Upper lobe of left lung (tissue), 6 donors: ENCODE measurements around the gene UST. TPM values are rescaled to one million over a fixed set of nuclear protein-coding genes. Genes with fewer than 3 reads are reported as not detected.

Source experiments
- ATAC-seq, 2 donors: fragments of 200-7000 bp; cut with Tn5 transposase; one replicate each; pipeline ENCODE4 v1.9.1; 2022; ENCODE audit warnings: mild to moderate bottlenecking in 2 of 2, moderate library complexity in 2 of 2; ENCODE audit not compliant: low FRiP score in 2 of 2
- DNase-seq, 2 donors: peaks; one replicate each; pipeline ENCODE4 v3.0.0-alpha.2; 2019 to 2020
- H3K27ac ChIP-seq, 4 donors: fragments of 200-600 bp; sonication (generic); one replicate each; pipeline ENCODE4 v1.5.1; 2016 to 2019
- H3K27me3 ChIP-seq, 4 donors: fragments of 200-600 bp; sonication (generic); one replicate each; pipeline ENCODE4 v1.5.1; 2017 to 2019
- H3K36me3 ChIP-seq, 4 donors: fragments of 200-600 bp; sonication (generic); one replicate each; pipeline ENCODE4 v1.5.1; 2016 to 2019
- H3K4me1 ChIP-seq, 4 donors: fragments of 200-600 bp; sonication (generic); one replicate each; pipeline ENCODE4 v1.5.1; 2018 to 2019
- H3K4me3 ChIP-seq, 4 donors: fragments of 200-600 bp; sonication (generic); one replicate each; pipeline ENCODE4 v1.5.1; 2017 to 2019; ENCODE audit warnings: mild to moderate bottlenecking in 2 of 4, moderate library complexity in 1 of 4
- H3K9me3 ChIP-seq, 4 donors: fragments of 200-600 bp; sonication (generic); one replicate each; pipeline ENCODE4 v1.5.1; 2018 to 2019
- EP300 ChIP-seq, 4 donors: sonication (generic); formaldehyde crosslinking; IDR thresholded peaks; one replicate each; pipeline ENCODE4 v1.5.1; 2017; ENCODE audit warnings: antibody characterized with exemption in 4 of 4, control low read depth in 2 of 4
- POLR2A ChIP-seq, 4 donors: fragments of 450-650 bp; IDR thresholded peaks; one replicate each; pipeline ENCODE4 v1.5.1; 2016 to 2017; ENCODE audit warnings: antibody characterized with exemption in 4 of 4, mild to moderate bottlenecking in 2 of 4
- POLR2AphosphoS5 ChIP-seq, 2 donors: sonication (generic); formaldehyde crosslinking; IDR thresholded peaks; one replicate each; pipeline ENCODE4 v1.5.1; 2017; ENCODE audit warnings: antibody characterized with exemption in 2 of 2
- WGBS, 2 donors: methylation state at CpG; one replicate each; pipeline ENCODE4 v1.1.5; 2017 to 2018; 5-methylcytosine and 5-hydroxymethylcytosine counted together
- total RNA-seq, 6 donors: library from RNA; depleted of rRNA in 4 of 6; stranded (reverse); fragments of >200 nt in 4 of 6; gene quantifications; one replicate each; pipeline versions ENCODE4 v1.1.0 to v1.2.1, GENCODE V29; 2016 to 2021
- TF ChIP-seq, protein P1 (sequence below), 6 experiments: fragments of 450-650 bp in 4 of 6; fragments of 200-600 bp in 2 of 6; sonication (generic) in 2 of 6; IDR thresholded peaks; one replicate each; pipeline ENCODE4 v1.5.1; 2016 to 2019; ENCODE audit warnings: antibody characterized with exemption in 6 of 6
- donor health status: DM: no; HTN: no; CAD: no; lungs with moderate emphysema.
- donor health status: DM: no; HTN: yes; CAD: no; lungs with severe emphysema.

The UST gene
- total RNA-seq, 6 donors from 2014 or later: 10.2 to 21.6 (median 14.2) TPM

DNA sequence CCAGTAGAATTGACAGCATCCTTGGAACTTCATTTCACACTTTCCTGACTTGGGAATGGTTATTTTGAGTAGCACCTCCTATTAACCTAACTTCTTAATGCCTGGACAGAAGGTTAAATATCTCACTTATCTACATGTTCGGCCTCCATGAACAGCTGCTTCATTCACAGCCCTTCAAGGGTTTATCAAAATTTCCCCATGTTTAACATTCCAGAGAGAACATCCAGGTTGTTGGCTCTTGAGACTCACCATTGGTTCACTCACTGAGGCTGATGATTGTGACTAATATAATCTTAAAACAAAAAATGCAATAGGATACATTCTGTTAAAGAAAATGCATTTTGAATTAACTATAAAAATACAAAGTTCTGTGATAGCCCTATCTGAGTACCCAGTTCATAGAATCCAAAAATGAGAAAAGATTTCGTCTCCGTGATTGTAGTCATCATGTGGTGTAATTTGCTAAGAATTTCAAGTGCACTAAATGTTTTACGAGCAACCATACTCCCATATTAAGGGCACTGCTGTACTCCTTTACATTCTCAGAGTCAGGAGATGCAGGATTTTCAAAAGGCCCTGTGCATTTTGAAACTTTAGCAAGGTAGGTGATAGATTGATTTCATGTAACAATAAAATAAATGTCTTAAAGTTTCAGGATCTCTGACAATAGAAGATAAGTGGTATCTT is 310.1 kb downstream of the UST start:
- Histone ChIP-seq H3K4me1 (peaks cover 3 to 15% (median 12%) of the 10 kb centered on the region in 4 donors), H3K27me3 (no peaks in the 10 kb centered on the region), H3K9me3 (no peaks in the 10 kb centered on the region), H3K4me3 (no peak overlapping the region), H3K27ac (no peak overlapping the region), H3K36me3 (no peaks in the 10 kb centered on the region)
- WGBS, 2 donors: 81 to 87% methylated on average over 4 of the region's 4 CpGs
- TF ChIP-seq POLR2AphosphoS5 (IDR thresholded peaks at IDR 0.05) (no peak), EP300 (IDR thresholded peaks at IDR 0.05) (no peak), POLR2A (IDR thresholded peaks at IDR 0.05) (no peak)
- TF ChIP-seq, protein P1, sequence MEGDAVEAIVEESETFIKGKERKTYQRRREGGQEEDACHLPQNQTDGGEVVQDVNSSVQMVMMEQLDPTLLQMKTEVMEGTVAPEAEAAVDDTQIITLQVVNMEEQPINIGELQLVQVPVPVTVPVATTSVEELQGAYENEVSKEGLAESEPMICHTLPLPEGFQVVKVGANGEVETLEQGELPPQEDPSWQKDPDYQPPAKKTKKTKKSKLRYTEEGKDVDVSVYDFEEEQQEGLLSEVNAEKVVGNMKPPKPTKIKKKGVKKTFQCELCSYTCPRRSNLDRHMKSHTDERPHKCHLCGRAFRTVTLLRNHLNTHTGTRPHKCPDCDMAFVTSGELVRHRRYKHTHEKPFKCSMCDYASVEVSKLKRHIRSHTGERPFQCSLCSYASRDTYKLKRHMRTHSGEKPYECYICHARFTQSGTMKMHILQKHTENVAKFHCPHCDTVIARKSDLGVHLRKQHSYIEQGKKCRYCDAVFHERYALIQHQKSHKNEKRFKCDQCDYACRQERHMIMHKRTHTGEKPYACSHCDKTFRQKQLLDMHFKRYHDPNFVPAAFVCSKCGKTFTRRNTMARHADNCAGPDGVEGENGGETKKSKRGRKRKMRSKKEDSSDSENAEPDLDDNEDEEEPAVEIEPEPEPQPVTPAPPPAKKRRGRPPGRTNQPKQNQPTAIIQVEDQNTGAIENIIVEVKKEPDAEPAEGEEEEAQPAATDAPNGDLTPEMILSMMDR (IDR thresholded peaks at IDR 0.05): no peak
- ATAC-seq: no peak
- no peak for DNase-seq

DNA sequence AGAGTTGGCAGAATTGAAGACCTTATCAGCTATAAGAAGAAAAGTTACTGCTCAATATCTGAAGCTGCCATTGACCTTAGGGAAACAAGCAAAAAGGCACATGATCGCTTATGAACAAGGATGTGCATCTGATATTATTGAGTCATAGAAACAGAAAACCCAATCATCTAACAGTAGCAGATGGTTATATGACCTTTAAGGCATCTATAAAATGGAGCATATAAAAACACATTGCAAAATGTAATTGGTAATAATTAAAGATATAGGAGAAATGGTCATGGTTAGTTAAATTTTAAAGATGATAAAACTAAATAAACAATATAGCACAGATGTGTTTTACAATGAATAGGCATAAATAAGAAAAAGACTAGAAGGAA is 310.6 kb downstream of the UST start:
- 89 to 91% methylated on average over 1 of the region's 1 CpG for WGBS, 2 donors
- no peak for ATAC-seq

DNA sequence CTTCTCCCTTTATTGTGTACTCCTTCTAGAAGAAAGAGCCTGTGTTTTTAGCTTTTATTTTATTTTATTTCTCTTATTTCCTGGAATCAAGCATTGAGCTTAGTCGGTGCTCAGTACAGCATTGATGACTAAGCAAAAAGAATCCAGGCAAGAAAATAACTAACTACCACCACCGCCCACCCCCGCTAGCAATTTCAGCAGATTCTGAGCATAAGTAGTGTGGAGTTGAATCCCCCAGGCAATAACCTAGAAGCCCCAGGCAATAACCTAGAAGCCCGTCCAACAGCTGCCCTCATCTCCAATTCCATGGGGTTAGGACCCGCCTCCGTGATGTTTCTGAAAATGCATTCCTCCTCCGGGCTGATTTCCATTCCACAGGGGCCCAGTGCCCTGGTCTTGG is 312.7 kb downstream of the UST start:
- peaks cover 3 to 16% (median 12%) of the 10 kb centered on the region in 4 donors for H3K4me1 ChIP-seq
- H3K27ac ChIP-seq: no peak overlapping the region
- no peaks in the 10 kb centered on the region for H3K27me3 ChIP-seq
- DNase-seq: no peak
- no peak overlapping the region for H3K4me3 ChIP-seq
- no peaks in the 10 kb centered on the region for H3K36me3 ChIP-seq
- no peak for ATAC-seq
- no peaks in the 10 kb centered on the region for H3K9me3 ChIP-seq
- WGBS, 2 donors: 90 to 91% methylated on average over 7 of the region's 7 CpGs
- no peak for TF ChIP-seq EP300 (IDR thresholded peaks at IDR 0.05)
- TF ChIP-seq, protein P1 (IDR thresholded peaks at IDR 0.05): no peak
- TF ChIP-seq POLR2AphosphoS5 (IDR thresholded peaks at IDR 0.05): no peak

More for the DNA sequence above, 310.6 kb downstream of the UST start:
- Histone ChIP-seq H3K4me1 (peaks cover 3 to 16% (median 12%) of the 10 kb centered on the region in 4 donors), H3K36me3 (no peaks in the 10 kb centered on the region), H3K9me3 (no peaks in the 10 kb centered on the region), H3K27me3 (no peaks in the 10 kb centered on the region), H3K27ac (no peak overlapping the region), H3K4me3 (no peak overlapping the region)
- DNase-seq: no peak
- TF ChIP-seq EP300 (IDR thresholded peaks at IDR 0.05) (no peak), POLR2AphosphoS5 (IDR thresholded peaks at IDR 0.05) (no peak), POLR2A (IDR thresholded peaks at IDR 0.05) (no peak)
- TF ChIP-seq, protein P1 (IDR thresholded peaks at IDR 0.05): no peak

DNA sequence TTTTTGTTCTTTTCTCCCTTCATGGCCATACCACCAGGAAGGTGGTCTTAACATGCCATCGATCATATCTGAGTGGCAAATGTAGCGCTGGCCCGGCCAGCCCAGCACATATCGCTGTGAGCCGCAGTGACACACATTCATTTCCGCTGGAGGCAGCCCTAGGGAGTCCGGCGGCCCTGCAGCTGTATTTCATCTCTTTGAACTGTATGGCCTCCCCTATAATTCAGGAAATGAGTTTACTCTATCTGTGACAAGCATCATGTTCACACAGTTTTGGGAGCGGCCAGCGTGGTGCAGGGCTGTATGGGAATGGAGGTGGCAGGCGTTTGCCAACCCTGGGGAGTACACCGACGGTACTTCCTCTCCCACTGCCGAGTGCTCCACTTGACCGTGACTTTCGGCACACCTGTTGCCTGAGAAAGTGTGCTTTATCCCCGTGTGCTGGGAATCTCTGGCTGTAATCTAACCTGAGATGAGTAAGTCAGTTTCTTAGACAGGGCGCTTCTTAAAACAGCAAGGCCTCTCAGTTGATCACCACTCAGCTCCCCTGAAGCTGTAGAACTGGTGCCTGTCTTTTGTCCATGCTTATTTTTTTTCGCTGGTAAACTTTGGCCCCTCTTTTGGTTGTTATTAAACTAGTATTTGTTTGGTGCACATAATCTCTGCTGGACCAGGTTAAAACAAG is 313.6 kb downstream of the UST start:
- TF ChIP-seq, protein P1 (IDR thresholded peaks at IDR 0.05): no peak
- TF ChIP-seq POLR2AphosphoS5 (IDR thresholded peaks at IDR 0.05): no peak

More for the DNA sequence above, 313.6 kb downstream of the UST start:
- WGBS, 2 donors: 51 to 52% methylated on average over 16 to 19 of the region's 19 CpGs
- Histone ChIP-seq H3K27ac (no peak overlapping the region), H3K36me3 (no peaks in the 10 kb centered on the region), H3K27me3 (no peaks in the 10 kb centered on the region), H3K9me3 (no peaks in the 10 kb centered on the region), H3K4me1 (peaks cover 3 to 16% (median 12%) of the 10 kb centered on the region in 4 donors), H3K4me3 (no peak overlapping the region)
- DNase-seq: peak; percentile 31 to 41
- ATAC-seq: peak; percentile 47 to 72
